IPS-15b (cell line): Measurements from ENCODE around the gene HOGA1.

Source experiments
- H3K27me3 ChIP-seq: one replicate; pipeline ENCODE4 v1.6.1; 2013; ENCODE audit warnings: low read length; ENCODE audit not compliant: control insufficient read depth, insufficient read depth
- H3K36me3 ChIP-seq: one replicate; pipeline ENCODE4 v1.6.1; 2013; ENCODE audit warnings: low read length; ENCODE audit not compliant: control insufficient read depth, insufficient read depth
- H3K4me1 ChIP-seq: one replicate; pipeline ENCODE4 v1.6.1; 2013; ENCODE audit warnings: mild to moderate bottlenecking, low read length; ENCODE audit not compliant: control insufficient read depth, insufficient read depth
- H3K4me3 ChIP-seq: one replicate; pipeline ENCODE4 v1.5.1; 2013; ENCODE audit warnings: low read depth, low read length
- H3K9ac ChIP-seq: one replicate; pipeline ENCODE4 v1.6.1; 2013; ENCODE audit warnings: low read depth, mild to moderate bottlenecking, low read length
- H3K9me3 ChIP-seq: one replicate; pipeline ENCODE4 v1.6.1; 2013; ENCODE audit warnings: mild to moderate bottlenecking, low read length; ENCODE audit not compliant: control insufficient read depth, insufficient read depth

Gene HOGA1

GRCh38 chr10:97589479-97589878 is 5.3 kb downstream of the HOGA1 start, which contains the start of gene C10orf62:
TSS of gene C10orf62 (plus strand) at chr10:97589721. CDS start at chr10:97589898, 177 bp downstream.
- Histone ChIP-seq H3K27me3 (no peaks in the 10 kb centered on the region), H3K9me3 (no peaks in the 10 kb centered on the region), H3K9ac (no peak within 1 kb of the TSS), H3K4me1 (no peaks in the 10 kb centered on the region), H3K36me3 (no peaks in the 10 kb centered on the region), H3K4me3 (no peak within 1 kb of the TSS)

- no peaks in the 10 kb centered on the region for H3K4me1 ChIP-seq
- no peaks in the 10 kb centered on the region for H3K36me3 ChIP-seq
- no peak overlapping the region for H3K9ac ChIP-seq
- H3K4me3 ChIP-seq = no peak overlapping the region
- no peaks in the 10 kb centered on the region for H3K9me3 ChIP-seq
- H3K27me3 ChIP-seq = no peaks in the 10 kb centered on the region
Measured at GRCh38 chr10:97590082-97590747, 6.0 kb downstream of the HOGA1 start.

- no peak overlapping the region for H3K4me3 ChIP-seq
- no peaks in the 10 kb centered on the region for H3K36me3 ChIP-seq
- no peaks in the 10 kb centered on the region for H3K27me3 ChIP-seq
- no peaks in the 10 kb centered on the region for H3K9me3 ChIP-seq
- no peaks in the 10 kb centered on the region for H3K4me1 ChIP-seq
- H3K9ac ChIP-seq = no peak overlapping the region
Measured at GRCh38 chr10:97590748-97591495, 6.7 kb downstream of the HOGA1 start.

- no peaks in the 10 kb centered on the region for H3K4me1 ChIP-seq
- H3K9ac ChIP-seq = no peak overlapping the region
- H3K4me3 ChIP-seq = no peak overlapping the region
- H3K27me3 ChIP-seq = no peaks in the 10 kb centered on the region
- no peaks in the 10 kb centered on the region for H3K36me3 ChIP-seq
- no peaks in the 10 kb centered on the region for H3K9me3 ChIP-seq
Measured at GRCh38 chr10:97593421-97593820, 9.2 kb downstream of the HOGA1 start.

- no peaks in the 10 kb centered on the region for H3K27me3 ChIP-seq
- H3K36me3 ChIP-seq = no peaks in the 10 kb centered on the region
- H3K4me1 ChIP-seq = no peaks in the 10 kb centered on the region
- no peak overlapping the region for H3K4me3 ChIP-seq
- H3K9me3 ChIP-seq = no peaks in the 10 kb centered on the region
- no peak overlapping the region for H3K9ac ChIP-seq
Measured at GRCh38 chr10:97596101-97597082, 12.2 kb downstream of the HOGA1 start.

GRCh38 chr10:97597778-97598177 is 13.6 kb downstream of the HOGA1 start:
- no peaks in the 10 kb centered on the region for H3K27me3 ChIP-seq
- H3K4me1 ChIP-seq = no peaks in the 10 kb centered on the region
- no peak overlapping the region for H3K4me3 ChIP-seq
- no peak overlapping the region for H3K9ac ChIP-seq
- no peaks in the 10 kb centered on the region for H3K36me3 ChIP-seq
- H3K9me3 ChIP-seq = no peaks in the 10 kb centered on the region

- no peaks in the 10 kb centered on the region for H3K9me3 ChIP-seq
- H3K36me3 ChIP-seq = no peaks in the 10 kb centered on the region
- no peaks in the 10 kb centered on the region for H3K4me1 ChIP-seq
- H3K9ac ChIP-seq = no peak overlapping the region
- H3K27me3 ChIP-seq = no peaks in the 10 kb centered on the region
- H3K4me3 ChIP-seq = no peak overlapping the region
Measured at GRCh38 chr10:97598407-97599271, 14.4 kb downstream of the HOGA1 start.

GRCh38 chr10:97599272-97599619 is 15.1 kb downstream of the HOGA1 start:
- H3K36me3 ChIP-seq = no peaks in the 10 kb centered on the region
- no peaks in the 10 kb centered on the region for H3K27me3 ChIP-seq

GRCh38 chr10:97600616-97601015 is 16.4 kb downstream of the HOGA1 start:
- H3K4me1 ChIP-seq = no peaks in the 10 kb centered on the region
- H3K27me3 ChIP-seq = no peaks in the 10 kb centered on the region
- no peak overlapping the region for H3K9ac ChIP-seq
- H3K9me3 ChIP-seq = no peaks in the 10 kb centered on the region
- no peaks in the 10 kb centered on the region for H3K36me3 ChIP-seq
- H3K4me3 ChIP-seq = no peak overlapping the region

More at GRCh38 chr10:97599272-97599619, 15.1 kb downstream of the HOGA1 start:
- Histone ChIP-seq H3K4me3 (no peak overlapping the region), H3K9me3 (no peaks in the 10 kb centered on the region), H3K4me1 (no peaks in the 10 kb centered on the region), H3K9ac (no peak overlapping the region)

GRCh38 chr10:97601268-97602215 is 17.4 kb downstream of the HOGA1 start:
- Histone ChIP-seq H3K9me3 (no peaks in the 10 kb centered on the region), H3K9ac (no peak overlapping the region), H3K4me1 (no peaks in the 10 kb centered on the region), H3K36me3 (no peaks in the 10 kb centered on the region), H3K4me3 (no peak overlapping the region), H3K27me3 (no peaks in the 10 kb centered on the region)
